ENCODE results near the gene TENM4.

Gene TENM4

GRCh38 chr11:78642979-78643675 is 797.7 kb downstream of the TENM4 start:
- ATAC-seq, result no peak
- TF ChIP-seq TCF4 (CRISPR knock-in tag; IDR thresholded peaks at IDR 0.05; ENCODE audit: borderline replicate concordance) (no peak), ZNF565 (CRISPR knock-in tag; conservative IDR thresholded peaks at IDR 0.05; ENCODE audit: low read depth) (no peak), SNAI2 (CRISPR knock-in tag; IDR thresholded peaks at IDR 0.05) (no peak), OSR1 (CRISPR knock-in tag; IDR thresholded peaks at IDR 0.05) (no peak), TOX (CRISPR knock-in tag; IDR thresholded peaks at IDR 0.05; ENCODE audit: borderline replicate concordance) (no peak)
- TF ChIP-seq, protein P1, sequence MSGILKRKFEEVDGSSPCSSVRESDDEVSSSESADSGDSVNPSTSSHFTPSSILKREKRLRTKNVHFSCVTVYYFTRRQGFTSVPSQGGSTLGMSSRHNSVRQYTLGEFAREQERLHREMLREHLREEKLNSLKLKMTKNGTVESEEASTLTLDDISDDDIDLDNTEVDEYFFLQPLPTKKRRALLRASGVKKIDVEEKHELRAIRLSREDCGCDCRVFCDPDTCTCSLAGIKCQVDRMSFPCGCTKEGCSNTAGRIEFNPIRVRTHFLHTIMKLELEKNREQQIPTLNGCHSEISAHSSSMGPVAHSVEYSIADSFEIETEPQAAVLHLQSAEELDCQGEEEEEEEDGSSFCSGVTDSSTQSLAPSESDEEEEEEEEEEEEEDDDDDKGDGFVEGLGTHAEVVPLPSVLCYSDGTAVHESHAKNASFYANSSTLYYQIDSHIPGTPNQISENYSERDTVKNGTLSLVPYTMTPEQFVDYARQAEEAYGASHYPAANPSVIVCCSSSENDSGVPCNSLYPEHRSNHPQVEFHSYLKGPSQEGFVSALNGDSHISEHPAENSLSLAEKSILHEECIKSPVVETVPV (CRISPR knock-in tag; IDR thresholded peaks at IDR 0.05), result no peak

DNA sequence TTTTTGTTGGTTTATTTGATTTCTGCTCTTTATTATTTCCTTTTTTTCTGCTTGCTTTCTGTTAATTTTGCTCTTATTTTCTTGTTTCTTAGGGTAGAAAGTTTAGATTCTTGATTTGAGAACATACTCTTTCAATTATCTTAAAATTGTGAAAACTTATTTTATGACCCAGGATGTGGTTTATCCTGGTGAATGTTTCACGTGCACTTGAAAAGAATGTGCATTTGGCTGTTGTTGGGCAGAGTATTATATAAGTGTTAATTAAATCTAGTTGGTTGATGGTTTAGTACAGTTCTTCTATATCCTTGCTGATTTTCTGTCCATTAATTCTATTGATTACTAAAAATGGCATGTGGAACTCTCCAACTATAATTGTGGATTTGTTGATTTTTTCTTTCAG is 799.3 kb downstream of the TENM4 start:
- TF ChIP-seq ARNTL (CRISPR knock-in tag; IDR thresholded peaks at IDR 0.05; ENCODE audit: borderline replicate concordance, low read depth) (no peak), CREB5 (CRISPR knock-in tag; IDR thresholded peaks at IDR 0.05; ENCODE audit: low read depth) (no peak), RARB (CRISPR knock-in tag; IDR thresholded peaks at IDR 0.05) (no peak), TCF4 (CRISPR knock-in tag; IDR thresholded peaks at IDR 0.05; ENCODE audit: borderline replicate concordance) (no peak), OSR1 (CRISPR knock-in tag; IDR thresholded peaks at IDR 0.05) (no peak), GLIS3 (CRISPR knock-in tag; IDR thresholded peaks at IDR 0.05) (no peak), ZNF8 (CRISPR knock-in tag; IDR thresholded peaks at IDR 0.05) (no peak), ZNF565 (CRISPR knock-in tag; conservative IDR thresholded peaks at IDR 0.05; ENCODE audit: low read depth) (no peak), ESRRG (CRISPR knock-in tag; IDR thresholded peaks at IDR 0.05) (no peak), ZNF70 (CRISPR knock-in tag; IDR thresholded peaks at IDR 0.05) (no peak), ZFP30 (CRISPR knock-in tag; IDR thresholded peaks at IDR 0.05) (no peak), ZFP3 (CRISPR knock-in tag; IDR thresholded peaks at IDR 0.05) (no peak), CSDC2 (CRISPR knock-in tag; IDR thresholded peaks at IDR 0.05) (no peak)
- TF ChIP-seq, protein P1 (CRISPR knock-in tag; IDR thresholded peaks at IDR 0.05), result no peak
- TF ChIP-seq, protein P2, sequence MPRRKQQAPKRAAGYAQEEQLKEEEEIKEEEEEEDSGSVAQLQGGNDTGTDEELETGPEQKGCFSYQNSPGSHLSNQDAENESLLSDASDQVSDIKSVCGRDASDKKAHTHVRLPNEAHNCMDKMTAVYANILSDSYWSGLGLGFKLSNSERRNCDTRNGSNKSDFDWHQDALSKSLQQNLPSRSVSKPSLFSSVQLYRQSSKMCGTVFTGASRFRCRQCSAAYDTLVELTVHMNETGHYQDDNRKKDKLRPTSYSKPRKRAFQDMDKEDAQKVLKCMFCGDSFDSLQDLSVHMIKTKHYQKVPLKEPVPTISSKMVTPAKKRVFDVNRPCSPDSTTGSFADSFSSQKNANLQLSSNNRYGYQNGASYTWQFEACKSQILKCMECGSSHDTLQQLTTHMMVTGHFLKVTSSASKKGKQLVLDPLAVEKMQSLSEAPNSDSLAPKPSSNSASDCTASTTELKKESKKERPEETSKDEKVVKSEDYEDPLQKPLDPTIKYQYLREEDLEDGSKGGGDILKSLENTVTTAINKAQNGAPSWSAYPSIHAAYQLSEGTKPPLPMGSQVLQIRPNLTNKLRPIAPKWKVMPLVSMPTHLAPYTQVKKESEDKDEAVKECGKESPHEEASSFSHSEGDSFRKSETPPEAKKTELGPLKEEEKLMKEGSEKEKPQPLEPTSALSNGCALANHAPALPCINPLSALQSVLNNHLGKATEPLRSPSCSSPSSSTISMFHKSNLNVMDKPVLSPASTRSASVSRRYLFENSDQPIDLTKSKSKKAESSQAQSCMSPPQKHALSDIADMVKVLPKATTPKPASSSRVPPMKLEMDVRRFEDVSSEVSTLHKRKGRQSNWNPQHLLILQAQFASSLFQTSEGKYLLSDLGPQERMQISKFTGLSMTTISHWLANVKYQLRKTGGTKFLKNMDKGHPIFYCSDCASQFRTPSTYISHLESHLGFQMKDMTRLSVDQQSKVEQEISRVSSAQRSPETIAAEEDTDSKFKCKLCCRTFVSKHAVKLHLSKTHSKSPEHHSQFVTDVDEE (CRISPR knock-in tag; IDR thresholded peaks at IDR 0.05), result no peak
- ATAC-seq, result no peak

DNA sequence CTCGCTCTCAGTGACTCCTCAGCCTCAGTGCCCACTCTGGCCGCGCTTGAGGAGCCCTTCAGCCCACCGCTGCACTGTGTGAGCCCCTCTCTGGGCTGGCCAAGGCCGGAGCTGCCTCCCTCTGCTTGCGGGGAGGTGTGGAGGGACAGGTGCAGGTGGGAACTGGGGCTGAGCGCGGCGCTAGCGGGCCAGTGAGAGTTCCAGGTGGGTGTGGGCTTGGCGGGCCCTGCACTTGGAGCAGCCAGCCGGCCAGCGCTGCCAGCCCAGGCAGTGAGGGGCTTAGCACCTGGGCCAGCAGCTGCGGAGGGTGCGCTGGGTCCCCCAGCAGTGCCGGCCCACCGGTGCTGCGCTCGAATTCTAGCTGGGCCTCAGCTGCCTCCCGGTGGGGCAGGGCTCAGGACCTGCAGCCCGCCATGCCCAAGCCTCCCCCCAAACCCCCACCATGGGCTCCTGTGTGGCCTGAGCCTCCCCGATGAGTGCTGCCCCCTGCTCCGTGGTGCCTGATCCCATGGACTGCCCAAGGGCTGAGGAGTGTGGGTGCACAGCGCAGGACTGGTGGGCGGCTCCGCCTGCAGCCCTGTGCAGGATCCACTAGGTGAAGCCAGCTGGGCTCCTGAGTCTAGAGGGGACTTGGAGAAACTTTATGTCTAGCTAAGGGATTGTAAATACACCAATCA is 802.0 kb downstream of the TENM4 start:
- no peak for ATAC-seq
- TF ChIP-seq CSDC2 (CRISPR knock-in tag; IDR thresholded peaks at IDR 0.05) (no peak), CREB5 (CRISPR knock-in tag; IDR thresholded peaks at IDR 0.05; ENCODE audit: low read depth) (no peak), PPARA (CRISPR knock-in tag; IDR thresholded peaks at IDR 0.05; ENCODE audit: borderline replicate concordance) (no peak), POU6F1 (CRISPR knock-in tag; IDR thresholded peaks at IDR 0.05; ENCODE audit: borderline replicate concordance, low read depth) (no peak), ZNF70 (CRISPR knock-in tag; IDR thresholded peaks at IDR 0.05) (no peak), ZNF565 (CRISPR knock-in tag; conservative IDR thresholded peaks at IDR 0.05; ENCODE audit: low read depth) (no peak), ZNF8 (CRISPR knock-in tag; IDR thresholded peaks at IDR 0.05) (no peak), ARNTL (CRISPR knock-in tag; IDR thresholded peaks at IDR 0.05; ENCODE audit: borderline replicate concordance, low read depth) (no peak)
- TF ChIP-seq, protein P1 (CRISPR knock-in tag; IDR thresholded peaks at IDR 0.05), result no peak
- TF ChIP-seq, protein P3, sequence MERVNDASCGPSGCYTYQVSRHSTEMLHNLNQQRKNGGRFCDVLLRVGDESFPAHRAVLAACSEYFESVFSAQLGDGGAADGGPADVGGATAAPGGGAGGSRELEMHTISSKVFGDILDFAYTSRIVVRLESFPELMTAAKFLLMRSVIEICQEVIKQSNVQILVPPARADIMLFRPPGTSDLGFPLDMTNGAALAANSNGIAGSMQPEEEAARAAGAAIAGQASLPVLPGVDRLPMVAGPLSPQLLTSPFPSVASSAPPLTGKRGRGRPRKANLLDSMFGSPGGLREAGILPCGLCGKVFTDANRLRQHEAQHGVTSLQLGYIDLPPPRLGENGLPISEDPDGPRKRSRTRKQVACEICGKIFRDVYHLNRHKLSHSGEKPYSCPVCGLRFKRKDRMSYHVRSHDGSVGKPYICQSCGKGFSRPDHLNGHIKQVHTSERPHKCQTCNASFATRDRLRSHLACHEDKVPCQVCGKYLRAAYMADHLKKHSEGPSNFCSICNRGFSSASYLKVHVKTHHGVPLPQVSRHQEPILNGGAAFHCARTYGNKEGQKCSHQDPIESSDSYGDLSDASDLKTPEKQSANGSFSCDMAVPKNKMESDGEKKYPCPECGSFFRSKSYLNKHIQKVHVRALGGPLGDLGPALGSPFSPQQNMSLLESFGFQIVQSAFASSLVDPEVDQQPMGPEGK (CRISPR knock-in tag; IDR thresholded peaks at IDR 0.05; ENCODE audit: borderline replicate concordance), result no peak
